ENCODE data around the gene ITGAV.

- TF ChIP-seq EZH2 (IDR thresholded peaks at IDR 0.05; ENCODE audit: low read length, missing control alignments) (no peak), CTCF (conservative IDR thresholded peaks at IDR 0.05 in 1 of 2, IDR thresholded peaks at IDR 0.05 in 1 of 2; ENCODE audit: low read depth in 1 of 2, low read length in 2 of 2) (no peak)
These were observed 43.0 kb upstream of the ITGAV start for GRCh38 chr2:186546846-186547245.
